ENCODE results near the gene PARP11.

PARP11 gene

DNA sequence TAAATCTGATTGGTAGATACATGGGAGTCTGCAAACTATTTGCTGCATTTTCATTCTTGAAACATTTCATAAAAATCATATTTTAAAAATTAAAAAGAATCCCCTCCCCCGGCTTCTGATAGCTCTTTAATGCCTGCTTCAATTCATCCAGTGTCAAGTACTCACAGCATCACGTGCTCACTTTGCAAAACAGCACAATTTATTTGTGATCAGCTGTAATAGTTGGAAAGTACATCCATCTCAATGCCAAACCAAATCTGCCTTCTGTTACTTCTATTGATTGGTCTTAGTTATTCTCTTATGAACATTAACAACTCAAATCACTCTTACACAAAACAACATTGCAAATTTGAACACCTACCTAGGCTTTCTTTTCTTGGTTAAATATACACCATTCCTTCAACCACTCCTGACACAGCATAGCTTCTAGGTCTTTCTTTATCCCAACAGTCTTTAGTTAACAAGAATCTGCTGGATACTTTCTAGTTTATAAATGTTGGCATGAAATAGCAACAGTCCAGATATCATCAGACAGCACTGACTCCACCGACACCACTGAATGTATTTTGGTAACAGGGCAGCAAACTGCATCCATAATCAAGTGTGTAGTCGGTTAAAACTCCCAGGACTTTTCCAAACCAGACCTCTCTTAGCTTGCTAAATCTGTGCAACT is 58.0 kb downstream of the PARP11 start:
- no peak for DNase-seq

DNA sequence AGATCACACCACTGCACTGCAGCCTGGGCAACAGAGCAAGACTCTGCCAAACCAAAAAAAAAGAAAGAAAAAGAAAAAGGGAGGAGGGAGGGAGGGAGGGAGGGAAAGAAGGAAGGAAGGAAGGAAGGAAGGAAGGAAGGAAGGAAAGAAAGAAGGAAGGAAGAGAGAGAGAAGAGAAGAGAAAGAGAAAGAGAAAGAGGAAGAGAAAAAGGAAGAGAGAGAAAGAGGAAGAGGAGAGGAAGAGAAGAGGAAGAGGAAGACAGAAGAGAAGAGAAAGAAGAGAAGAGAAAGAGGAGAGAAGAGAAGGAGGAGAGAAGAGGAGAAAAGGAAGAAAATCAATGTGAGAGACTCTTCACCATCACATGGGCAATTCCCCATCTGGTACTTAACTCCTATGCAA is 62.7 kb downstream of the PARP11 start:
- no peak for DNase-seq

DNA sequence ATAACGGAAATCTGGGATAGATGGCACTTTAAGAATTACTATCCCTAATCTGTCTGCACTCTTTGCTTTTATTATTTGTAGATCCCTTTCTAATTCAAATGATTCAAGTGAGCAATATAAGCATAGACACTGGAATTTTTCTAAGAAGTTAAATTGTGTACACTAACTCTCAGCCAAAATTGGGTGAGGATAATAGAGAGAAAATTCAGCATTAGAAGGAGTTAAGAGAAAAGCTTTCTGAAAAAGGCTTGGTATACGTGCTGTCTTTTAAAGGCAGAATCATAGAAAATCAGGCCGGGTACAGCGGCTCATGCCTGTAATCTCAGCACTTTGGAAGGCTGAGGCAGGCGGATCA is 63.2 kb downstream of the PARP11 start:
- no peak for DNase-seq

DNA sequence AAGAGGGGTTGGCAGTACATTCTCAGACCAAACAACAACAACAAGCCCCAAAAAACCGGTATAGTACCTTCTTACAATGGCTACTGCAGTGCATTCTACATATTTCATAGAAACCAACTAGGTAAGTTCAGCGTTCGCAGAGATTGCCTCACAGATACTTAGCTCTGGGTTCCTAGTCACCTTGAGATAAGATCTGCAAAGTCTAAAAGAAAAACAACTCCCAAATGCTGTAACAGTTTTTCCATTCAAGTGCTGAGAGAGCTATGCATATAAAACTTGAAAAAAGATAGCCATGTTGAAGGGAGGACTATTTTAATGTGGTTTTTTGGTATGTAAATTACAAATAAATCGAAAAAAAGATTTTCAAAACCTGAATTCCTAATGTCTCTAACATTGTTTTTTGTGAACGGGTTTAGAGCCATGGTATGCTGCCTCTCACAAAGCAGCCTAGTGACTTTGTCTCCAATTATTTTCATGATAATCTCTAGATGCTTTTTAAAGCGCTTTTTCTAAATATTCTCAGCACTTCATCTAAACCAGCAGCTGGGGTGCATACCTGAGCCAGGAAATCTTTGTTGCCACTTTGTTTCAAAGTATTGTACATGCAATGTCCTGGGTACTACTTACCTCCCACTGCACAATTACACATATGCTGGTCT is 63.7 kb downstream of the PARP11 start:
- DNase-seq, result no peak

DNA sequence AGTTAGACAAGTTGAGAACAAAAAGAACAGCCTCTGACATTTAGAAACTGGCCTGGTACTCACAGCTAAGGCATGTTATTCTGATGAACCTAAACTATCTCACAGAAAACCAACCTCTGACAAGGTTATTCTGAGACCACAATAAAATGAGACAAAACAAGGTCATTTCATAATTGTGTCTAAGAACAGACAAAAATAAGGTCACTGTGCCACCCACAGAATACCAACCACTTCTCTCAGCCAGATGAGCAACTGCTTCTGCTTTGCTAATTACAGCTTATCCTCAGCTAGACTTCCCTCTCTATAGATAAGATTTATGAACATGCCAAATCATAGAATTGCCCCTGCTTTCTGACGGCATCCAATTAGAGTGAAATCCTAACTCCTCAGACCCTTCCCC is 68.1 kb downstream of the PARP11 start:
- no peak for DNase-seq

DNA sequence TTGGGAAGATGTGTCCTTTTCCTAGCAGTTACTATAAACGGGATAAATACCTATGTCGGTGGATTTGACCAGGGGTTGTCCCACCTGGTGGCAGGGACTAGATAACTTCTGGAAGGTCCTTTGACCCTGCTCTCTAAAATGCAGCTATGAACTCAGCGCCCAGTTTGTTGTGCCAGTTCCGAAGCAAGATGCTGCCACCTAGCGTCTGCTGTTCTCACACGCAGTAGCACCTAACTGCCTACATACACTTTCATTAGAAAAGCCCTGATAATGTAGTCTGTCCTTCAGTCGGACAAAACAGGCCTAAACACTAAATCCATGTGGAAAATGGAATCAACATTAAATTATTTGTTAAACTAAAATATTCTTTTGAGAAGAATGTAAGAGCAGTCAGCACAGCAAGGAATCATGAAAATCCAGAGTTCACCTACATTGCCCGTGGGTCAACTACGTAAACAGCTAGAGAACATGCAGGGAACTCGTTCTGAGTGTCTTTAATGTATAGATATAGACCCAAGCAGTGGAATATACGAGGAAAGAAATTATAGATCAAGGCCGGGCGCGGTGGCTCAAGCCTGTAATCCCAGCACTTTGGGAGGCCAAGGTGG is 69.2 kb downstream of the PARP11 start:
- peak; percentile 72 for DNase-seq

DNA sequence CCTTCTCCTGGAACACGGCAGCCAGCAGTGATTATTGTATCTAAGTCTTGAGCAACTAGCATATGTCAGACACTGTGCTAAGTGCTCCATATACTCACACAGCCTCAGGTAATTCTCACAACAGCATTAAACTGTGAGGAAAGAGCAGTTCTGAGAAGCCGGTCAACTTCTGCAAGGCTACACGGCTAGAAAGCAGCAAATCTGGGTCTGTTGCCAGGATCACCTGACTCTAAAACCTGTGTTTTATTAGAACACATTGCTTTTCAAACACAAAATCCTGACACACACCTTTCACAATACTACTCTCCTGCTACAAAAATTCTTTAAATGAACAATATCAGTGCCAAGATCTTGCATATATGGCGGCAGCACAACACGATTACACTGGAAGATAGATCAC is 70.5 kb downstream of the PARP11 start:
- no peak for DNase-seq

DNA sequence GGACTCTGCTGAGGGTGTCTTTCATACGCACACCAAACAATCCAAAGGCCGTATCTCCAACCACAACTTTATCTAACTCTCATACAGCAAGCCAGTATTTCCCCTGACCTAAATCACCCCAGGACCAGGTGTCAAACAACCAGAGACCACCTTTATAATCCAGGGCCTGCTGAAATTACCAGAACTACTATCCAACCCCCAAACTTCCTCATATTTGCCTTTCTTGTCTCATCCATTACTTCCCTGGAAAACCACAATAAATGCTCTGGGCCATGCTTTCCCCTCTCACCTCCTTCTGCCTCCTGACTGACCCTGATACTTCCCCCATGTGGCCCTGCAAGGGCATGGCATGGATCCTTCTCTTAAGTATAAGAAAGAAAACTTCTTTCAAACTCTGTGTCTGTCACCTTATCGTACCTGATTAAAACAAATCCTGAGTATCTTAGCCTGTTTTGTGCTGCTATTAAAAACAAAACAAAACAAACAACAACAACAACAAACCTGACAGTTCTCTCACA is 75.6 kb downstream of the PARP11 start:
- DNase-seq, result no peak

DNA sequence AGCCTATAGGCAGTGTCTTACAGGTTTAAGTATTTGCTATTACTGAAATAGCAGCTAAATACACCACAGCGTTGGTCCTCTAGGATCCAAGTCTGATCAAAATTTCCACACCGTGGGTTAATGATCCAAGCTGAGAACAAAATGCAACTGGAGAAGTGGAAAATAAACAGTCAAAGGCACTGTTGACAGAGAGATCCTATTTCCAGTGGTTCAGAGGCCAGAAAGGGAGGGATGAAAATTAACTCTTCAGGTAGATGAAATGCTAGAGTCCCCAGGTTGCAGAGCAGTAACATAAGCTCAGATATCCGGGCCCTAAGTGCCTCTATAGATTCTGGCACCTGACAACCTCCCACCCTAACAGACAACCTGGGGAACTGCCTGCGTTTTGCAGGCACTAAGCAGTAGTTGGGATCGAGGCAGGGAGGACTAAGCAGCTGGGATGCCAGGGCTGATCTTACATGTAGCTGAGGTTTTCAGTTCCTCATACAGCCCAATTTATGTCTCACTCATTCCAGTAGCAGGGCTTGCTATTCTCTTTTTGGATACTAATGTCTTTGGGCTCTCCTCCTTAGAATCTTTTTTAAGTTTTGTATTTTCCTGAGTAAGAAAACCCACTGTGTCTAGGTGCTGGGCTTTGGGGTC is 77.6 kb downstream of the PARP11 start:
- peak; percentile 91 for DNase-seq

DNA sequence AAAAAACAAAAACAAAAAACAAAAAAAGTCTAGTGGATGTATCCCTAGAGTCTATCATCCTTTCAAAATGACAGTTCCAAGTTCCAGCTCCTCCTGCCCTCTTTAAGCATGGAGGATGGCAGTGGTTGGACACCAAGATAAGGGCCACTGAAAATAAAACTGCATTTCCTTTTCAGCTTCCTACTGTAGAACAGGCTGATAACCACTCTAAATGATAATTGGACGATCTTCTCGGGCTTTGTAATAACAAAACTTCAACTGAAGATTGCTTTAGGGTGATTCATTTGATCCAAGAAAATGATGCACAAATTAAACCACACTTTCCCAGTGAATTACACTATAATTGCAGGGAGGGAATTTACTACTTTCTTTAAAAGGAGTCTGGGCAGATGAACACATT is 78.1 kb downstream of the PARP11 start:
- peak; percentile 23 for DNase-seq

DNA sequence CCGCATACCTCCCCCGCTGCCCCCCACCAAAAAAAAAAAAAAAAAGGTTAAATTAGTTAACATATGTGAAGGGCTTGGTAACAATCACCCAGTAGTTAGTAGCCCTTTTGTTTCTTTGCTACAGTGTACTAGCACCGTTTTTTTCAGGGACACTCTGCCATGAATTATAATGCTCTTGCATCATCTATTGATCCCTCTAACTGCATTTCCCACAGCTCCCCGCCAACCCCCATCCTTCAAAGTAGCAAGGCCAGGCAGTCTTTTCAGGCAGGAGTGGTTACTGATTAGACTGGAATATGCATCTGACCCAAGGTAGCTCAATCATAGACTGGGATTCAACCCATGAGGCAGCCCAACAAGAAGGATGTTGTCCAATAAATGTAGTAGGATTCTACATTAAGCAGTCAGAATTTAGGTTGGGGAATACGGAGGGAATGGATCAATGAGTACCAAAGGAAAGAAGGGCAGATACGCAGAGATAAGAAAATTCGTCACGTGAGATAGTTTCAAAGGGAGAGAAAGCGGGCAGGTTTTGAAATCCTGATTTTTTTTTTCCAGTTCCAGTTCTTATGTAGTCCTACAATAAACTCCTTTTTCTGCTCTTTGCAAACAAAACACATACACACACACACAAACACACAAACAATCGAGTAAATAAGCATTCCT is 80.4 kb downstream of the PARP11 start:
- DNase-seq, result no peak

DNA sequence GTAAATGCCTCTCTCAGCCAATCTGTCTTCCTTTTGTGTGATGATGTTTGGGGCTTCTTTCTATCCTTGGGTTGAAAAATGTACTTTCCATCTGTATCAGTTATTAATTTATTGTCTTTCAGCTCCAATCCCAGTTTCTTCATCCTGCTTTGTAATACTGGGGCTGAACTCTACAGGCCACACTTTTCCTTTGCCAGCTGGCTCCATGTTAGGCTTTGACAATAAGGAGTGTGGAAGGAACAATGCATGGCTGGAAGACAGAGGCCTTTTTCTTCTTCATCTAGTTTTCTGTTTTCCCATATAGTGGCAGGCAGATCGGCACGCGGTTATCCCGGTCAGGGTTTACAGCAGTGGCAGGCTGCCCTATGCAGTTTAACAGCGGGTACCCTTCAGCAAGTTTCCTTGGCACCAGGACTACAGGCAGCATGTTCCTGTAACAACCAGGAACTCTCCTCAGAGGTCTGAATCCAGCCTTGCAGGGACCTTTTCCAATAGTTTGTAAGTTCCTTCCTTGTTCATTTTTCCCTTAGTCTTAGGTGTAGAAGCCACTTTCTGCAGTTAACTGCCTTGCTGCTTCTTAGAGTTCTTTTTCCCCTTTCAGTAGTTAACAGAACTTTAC is 81.8 kb downstream of the PARP11 start:
- no peak for DNase-seq

DNA sequence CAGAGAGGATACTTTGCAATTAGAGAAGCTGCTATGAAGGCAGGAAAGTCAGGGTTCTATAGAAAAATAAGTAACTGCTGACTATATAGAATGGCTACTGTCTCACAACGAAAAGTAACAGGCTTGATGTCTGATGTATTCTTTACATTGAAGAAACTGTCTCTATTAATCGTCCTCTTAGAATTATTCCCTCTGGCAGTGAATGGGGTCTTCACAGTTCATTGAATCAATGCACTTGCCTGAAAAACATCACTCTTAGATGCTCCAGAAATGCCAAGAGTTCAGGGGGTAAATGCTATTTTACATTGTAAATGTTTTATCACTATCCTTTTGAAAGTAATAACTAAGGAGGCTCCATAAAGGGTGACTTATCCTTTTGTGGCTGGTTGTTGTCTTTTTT is 82.6 kb downstream of the PARP11 start:
- DNase-seq, result no peak

DNA sequence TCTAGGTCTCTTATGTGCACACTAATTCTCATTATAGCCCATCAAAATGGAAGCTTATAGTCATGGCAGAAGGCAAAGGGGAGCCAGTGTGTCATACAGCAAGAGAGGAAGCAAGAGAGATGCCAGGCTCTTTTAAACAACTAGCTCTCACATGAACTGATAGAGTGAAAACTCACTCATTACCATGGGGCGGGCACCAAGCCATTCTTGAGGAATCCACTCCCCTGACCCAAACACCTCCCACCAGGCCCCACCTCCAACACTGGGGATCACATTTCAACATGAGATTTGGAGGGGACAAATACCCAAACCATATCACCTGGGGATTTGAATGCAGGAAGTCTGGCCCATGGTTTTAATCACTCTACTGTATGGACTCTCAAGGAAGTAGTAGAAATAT is 83.4 kb downstream of the PARP11 start:
- DNase-seq, result no peak

DNA sequence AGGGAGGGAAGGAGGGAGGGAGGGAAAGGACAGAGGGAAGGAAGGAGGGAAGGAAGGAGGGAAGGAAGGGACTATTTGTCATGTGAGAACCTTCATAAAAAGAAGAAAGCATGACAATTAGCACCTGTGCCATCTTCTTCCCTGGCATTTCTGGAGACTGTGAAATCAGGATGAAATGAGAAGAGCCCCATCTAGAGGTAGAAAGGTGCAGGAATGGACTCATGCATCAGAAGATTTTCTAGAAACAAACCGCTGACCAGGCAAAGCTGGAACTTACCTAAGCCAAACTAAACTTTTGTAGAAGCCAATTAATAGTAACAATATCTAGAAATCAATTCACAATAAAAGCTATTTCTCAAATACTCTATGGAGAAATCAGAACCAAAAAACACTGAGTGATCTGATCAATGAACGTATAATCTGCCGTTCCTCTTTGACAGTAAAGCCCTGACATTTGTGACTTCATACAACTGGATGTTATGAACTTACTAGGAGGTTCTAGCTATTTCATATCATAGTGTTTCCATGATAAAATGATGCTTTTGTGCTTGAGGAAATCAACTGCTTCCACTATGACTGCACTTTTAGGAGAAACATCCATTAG is 95.9 kb downstream of the PARP11 start:
- peak; percentile 41 for DNase-seq

DNA sequence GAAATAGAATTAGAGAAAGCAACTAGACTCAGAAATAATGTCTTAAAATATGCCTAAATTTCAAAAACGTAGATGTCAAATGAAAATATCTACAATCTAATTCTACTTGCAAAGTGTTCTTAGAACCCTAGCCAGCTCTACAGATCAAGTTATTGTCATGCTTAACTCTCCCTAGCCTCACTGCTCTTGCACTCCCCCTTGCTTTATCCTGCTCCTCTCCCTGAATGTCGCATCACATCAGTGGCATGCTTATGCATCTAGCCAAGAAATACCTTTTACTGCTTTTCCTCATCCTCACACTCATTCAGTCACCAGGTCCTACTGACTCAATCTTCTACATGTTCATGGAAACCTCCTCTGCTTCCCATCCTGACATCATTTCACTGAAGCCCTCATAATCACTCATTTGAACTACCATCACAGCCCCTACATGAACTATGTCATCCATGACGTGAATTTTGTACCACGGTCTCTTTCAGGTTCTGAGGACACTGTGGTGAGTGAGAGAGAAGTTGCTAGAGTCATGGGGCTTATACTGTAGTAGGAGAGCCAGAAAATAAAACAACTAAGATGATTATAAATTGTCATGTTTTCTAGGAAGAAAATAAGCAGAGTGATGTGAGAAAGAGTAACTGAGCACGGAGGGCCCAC is 97.7 kb downstream of the PARP11 start:
- DNase-seq, result no peak

DNA sequence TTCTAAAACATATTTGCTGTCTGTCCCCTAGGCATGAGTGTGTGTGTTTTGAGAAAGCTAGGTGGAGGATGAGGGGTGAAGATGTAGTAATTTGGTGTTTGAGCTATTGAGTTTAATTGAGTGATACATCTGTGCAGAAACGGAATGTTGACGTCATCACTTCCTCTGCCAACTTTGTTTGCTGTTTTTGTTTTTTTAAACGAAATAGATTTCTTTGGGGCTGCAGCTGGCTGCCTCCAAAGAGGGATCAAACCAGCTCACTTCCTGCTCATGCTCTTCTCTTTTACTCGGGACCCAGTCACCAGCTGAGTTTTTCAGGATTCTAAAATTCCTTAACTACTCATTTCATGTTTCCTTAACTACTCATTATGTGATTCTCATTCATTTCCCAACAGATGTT is 100.8 kb downstream of the PARP11 start:
- DNase-seq, result no peak

DNA sequence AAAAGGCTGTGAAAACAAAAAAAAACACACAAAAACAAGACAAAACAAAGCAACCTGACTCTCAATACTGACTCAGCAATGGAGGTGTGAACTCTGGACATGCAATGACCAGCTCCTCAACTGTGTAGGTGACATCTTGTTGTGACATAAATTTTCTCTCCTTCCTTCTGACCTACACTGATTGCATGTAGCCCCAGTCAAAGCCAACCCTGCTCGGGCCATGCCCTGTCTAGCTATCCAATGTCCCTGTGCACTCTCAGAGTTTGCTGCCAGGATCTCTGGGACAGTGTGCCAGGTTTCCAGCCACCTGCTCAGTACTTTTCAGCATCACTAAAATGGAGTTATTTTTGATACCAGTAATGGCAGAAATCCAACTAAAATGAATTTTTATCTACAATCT is 101.3 kb downstream of the PARP11 start:
- no peak for DNase-seq

DNA sequence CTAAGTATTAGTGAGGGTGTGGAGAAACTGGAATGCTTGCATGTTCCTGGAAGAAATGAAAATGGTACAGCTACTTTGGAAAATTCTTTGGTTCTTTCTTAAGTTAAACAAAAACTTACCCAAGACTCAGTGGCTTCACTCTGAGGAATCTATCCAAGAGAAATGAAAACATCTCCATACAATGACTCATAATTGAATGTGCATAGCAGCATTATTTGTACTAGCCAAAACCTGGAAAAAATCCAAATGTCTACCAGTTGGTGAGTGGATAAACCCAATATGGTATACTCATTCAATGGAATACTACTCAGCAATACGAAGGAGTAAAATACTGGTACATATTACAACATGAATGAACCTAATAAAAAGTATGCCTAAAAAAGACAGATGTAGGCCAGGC is 102.3 kb downstream of the PARP11 start:
- no peak for DNase-seq

DNA sequence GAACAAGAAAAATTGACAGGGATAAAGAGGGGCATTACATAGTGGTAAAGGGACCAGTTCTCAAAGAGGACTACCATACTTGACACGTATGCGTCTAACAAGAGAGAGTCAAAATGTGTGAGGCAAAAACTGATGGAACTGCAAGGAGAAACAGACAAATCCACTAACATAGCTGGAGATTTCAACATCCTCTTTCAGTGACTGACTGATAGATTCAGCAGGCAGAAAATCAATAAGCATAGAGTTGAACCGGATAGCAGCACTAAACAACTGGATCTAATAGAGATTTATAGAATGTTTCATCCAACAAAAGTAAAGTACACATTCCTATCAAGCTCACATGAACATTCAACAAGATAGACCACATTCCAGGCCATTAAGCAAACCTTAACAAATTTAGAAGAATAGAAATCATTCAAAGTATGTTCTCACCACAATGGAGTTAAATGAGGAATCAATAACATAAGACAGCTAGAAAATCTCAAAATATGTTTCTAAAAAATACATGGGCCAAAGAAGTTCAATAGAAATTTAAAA is 104.2 kb downstream of the PARP11 start:
- no peak for DNase-seq

DNA sequence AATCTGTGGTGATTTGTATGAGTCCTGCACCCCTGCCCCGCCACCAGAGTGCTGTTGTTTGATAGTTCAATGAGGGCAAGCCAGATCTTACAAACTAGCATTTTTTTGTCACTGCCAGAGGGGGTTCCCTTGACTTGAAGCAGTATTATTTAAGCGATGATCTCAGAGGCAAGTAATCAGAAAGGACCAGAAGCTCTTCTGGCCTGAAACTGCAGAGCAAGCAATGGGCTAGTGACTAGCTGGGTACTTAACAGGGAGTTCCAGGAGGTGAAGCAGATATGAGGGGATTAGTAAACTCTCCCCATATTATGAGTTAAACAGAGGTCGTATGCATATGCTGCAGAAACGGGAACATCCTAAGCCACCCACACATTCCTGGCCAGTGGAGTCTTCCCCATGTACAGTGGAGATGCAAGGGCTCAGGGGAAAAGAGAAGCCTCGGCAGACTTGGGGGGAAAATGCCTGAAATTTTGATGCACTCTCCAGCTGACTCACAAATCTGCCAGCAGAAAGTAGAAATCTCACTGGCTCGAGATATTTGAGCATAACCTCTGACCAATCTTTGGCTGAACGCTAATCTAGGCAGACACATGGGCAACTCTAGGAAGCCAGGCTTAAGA is 112.0 kb downstream of the PARP11 start:
- no peak for DNase-seq
